Esophagus squamous epithelium (tissue), 4 donors: ENCODE data around the gene LRRC53.

Experiments
- POLR2A ChIP-seq, 4 donors: fragments of 450-650 bp; IDR thresholded peaks; one replicate each; pipeline ENCODE4 v1.6.1; 2017; ENCODE audit warnings: antibody characterized with exemption in 4 of 4, mild to moderate bottlenecking in 4 of 4, moderate library complexity in 3 of 4
- TF ChIP-seq, protein P1 (sequence below), 6 experiments: fragments of 450-650 bp in 4 of 6; fragments of 200-600 bp in 2 of 6; sonication (generic) in 2 of 6; IDR thresholded peaks; one replicate each; pipeline ENCODE4 v1.5.1; 2016 to 2019; ENCODE audit warnings: antibody characterized with exemption in 6 of 6, mild to moderate bottlenecking in 4 of 6, moderate library complexity in 4 of 6

DNA sequence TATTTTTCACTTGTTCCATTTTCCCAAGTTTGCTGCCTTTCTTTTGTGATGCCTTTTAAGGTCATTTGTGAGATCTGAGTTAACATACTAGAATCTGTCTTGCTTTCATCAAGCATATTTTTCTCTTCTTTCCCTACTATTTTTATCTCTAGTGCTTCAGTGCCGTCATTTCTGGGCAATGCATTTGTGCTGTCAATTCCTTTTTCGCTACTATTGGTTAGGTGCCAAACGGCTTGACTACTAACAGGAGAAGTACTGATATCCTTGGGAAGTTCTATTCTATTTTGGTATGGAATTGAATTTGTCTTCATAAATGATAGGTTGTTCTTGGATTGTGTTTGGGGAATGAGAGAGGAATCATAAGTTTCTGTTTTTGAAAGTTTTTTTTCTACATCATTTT lies 42.2 kb downstream of the LRRC53 start:
- TF ChIP-seq, protein P1, sequence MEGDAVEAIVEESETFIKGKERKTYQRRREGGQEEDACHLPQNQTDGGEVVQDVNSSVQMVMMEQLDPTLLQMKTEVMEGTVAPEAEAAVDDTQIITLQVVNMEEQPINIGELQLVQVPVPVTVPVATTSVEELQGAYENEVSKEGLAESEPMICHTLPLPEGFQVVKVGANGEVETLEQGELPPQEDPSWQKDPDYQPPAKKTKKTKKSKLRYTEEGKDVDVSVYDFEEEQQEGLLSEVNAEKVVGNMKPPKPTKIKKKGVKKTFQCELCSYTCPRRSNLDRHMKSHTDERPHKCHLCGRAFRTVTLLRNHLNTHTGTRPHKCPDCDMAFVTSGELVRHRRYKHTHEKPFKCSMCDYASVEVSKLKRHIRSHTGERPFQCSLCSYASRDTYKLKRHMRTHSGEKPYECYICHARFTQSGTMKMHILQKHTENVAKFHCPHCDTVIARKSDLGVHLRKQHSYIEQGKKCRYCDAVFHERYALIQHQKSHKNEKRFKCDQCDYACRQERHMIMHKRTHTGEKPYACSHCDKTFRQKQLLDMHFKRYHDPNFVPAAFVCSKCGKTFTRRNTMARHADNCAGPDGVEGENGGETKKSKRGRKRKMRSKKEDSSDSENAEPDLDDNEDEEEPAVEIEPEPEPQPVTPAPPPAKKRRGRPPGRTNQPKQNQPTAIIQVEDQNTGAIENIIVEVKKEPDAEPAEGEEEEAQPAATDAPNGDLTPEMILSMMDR (IDR thresholded peaks at IDR 0.05): no peak
- TF ChIP-seq POLR2A (IDR thresholded peaks at IDR 0.05): no peak
